AG09309 (cell line): ENCODE results near the gene RAB8A.

Experiments
- DNase-seq: peaks from one replicate; pipeline ENCODE4 v3.0.0-alpha.2; 2010; ENCODE audit warnings: low read depth
- H3K4me3 ChIP-seq: 2 replicates; pipeline ENCODE4 v1.5.1; 2011; ENCODE audit warnings: mild to moderate bottlenecking, low read depth, low read length, moderate library complexity; ENCODE audit not compliant: control insufficient read depth
- TF ChIP-seq, protein P1 (sequence below): IDR thresholded peaks from 2 replicates; pipeline ENCODE4 v1.5.1; 2011; ENCODE audit warnings: mild to moderate bottlenecking, low read depth, low read length, inconsistent platforms; ENCODE audit not compliant: insufficient read depth, control insufficient read depth; ENCODE audit errors: missing control alignments

Gene RAB8A

DNA sequence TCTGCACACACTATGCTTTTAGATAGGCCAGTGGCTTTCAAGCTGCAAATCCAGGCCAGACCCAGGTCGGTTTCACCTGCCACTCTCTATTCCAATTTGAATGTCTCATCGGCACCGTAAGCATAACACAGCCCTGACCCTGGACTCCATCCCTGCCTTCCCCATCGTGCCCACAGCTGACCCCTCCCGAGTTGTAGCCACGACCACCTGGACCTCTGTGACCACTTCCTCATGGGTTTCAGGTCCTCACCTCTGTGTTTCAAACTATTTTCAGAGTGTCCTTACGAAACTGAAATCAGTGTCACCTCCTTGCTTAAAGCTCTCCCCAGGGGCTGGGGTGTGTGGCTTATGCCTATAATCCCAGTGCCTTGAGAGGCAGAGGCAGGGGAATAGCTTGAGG lies 22.8 kb downstream of the RAB8A start:
- TF ChIP-seq, protein P1, sequence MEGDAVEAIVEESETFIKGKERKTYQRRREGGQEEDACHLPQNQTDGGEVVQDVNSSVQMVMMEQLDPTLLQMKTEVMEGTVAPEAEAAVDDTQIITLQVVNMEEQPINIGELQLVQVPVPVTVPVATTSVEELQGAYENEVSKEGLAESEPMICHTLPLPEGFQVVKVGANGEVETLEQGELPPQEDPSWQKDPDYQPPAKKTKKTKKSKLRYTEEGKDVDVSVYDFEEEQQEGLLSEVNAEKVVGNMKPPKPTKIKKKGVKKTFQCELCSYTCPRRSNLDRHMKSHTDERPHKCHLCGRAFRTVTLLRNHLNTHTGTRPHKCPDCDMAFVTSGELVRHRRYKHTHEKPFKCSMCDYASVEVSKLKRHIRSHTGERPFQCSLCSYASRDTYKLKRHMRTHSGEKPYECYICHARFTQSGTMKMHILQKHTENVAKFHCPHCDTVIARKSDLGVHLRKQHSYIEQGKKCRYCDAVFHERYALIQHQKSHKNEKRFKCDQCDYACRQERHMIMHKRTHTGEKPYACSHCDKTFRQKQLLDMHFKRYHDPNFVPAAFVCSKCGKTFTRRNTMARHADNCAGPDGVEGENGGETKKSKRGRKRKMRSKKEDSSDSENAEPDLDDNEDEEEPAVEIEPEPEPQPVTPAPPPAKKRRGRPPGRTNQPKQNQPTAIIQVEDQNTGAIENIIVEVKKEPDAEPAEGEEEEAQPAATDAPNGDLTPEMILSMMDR, result no peak
- H3K4me3 ChIP-seq, result no peak overlapping the region
- DNase-seq, result no peak

DNA sequence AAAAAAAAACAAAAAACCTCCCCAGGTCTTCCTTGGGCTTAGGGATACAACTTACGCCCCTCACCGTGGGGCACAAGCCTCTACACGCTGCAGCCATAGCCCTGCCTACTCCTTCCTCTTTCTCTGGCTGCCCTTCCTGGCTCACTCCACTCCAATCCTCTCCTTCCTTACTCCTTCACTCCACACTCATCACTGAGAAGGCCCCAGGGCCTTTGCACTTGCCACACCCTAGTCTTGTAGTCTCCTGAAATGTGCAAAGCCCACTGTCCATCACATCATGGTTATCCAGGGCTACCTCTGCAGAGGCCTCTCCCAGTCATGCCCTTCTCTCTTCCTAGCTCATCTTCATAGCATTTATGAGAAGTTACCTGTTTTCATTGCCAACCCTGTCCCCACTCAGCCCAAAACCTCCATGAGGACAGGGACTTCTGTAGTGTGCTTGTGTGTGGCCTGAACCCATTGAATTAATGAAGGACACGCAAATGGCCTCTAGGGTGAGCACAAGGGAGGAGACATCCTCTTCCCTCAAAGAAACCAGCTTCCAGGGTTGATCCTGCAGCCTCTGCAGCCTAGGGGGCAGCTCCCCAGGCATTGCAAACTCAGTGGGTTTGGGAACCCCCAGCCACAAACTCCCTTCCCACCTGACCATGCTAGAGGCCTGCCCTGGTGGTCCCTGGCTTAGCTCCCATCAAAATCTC lies 23.9 kb downstream of the RAB8A start:
- no peak overlapping the region for H3K4me3 ChIP-seq
- TF ChIP-seq, protein P1, result no peak
- DNase-seq, result no peak

DNA sequence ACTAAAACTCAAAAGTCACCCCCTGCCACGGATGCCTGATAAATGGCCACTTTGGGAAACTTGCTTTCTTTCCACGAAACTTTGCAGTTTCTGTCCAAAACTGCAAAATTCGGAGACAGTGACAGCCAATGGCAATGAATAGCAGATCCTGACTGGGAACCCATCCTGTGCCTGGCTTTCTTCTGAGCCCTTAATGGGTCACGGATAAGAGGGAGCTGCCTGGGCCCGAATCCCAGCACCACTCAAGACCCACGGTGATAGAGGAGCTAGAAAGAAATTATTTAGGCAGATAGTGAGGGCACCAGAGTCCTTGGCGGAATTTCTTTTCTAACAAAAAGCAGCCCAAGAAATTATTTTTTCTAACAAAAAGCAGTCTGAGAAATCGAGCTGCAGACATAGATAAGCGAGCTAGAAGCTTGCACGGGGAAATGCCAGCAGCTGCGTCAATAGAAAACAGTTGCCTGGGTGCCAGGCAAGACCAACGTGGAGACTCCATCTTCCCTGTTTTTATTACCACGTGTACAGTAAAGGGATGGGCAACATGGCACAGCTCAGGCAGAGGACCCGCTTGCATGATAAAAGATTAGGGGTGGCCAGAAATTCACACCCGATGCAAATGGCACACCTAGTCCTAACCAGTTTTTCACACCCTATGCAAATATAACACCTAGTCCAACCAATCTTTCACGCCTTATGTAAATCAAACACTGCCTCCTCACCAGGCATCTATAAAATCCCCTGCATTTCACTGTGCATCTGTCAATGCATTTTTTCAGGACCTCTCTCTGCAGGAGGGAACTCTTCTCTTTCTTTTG lies 24.7 kb downstream of the RAB8A start:
- H3K4me3 ChIP-seq, result no peak overlapping the region
- TF ChIP-seq, protein P1, result no peak
- no peak for DNase-seq

DNA sequence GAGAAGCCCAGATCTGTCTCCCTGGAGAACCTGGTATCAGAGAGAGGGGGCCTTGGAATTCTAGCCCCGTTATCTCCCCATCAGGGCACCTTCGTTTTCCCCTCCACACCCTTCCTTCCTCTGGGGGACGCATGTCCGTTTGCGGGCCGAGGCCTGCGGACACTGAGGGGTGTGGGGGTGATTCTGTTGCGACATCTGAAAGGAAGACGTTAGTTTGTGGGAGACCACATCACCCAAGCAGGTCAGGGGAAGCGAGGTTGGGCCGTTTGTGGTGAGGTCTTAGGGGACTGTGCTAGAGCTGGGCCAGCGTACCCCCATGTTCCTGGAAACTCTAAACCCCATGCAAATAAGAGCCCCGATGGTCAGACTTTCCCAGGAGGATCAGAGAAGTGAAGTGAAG lies 28.1 kb downstream of the RAB8A start:
- TF ChIP-seq, protein P1, result no peak
- DNase-seq, result no peak
- no peak overlapping the region for H3K4me3 ChIP-seq

DNA sequence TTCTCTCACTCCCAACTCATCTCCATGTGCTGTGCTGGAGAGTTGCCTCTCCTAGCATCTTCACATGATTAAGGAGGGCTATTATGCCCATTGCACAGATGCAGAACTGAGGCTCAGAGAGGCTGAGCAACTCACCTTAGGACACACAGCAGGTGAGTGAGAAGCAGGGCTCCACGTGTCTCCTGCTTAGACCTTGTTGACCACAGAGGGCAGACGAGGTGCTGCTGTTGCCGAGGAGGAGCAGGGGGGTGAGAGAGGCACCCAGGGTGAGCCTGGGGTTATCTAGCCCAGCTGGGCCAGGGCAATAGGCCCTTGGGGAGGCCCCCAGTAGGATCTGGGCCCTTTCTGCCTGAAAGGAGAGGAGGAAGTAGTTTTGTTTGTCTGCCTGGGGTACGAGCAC lies 29.4 kb downstream of the RAB8A start:
- TF ChIP-seq, protein P1, result no peak
- DNase-seq, result no peak
- no peak overlapping the region for H3K4me3 ChIP-seq

DNA sequence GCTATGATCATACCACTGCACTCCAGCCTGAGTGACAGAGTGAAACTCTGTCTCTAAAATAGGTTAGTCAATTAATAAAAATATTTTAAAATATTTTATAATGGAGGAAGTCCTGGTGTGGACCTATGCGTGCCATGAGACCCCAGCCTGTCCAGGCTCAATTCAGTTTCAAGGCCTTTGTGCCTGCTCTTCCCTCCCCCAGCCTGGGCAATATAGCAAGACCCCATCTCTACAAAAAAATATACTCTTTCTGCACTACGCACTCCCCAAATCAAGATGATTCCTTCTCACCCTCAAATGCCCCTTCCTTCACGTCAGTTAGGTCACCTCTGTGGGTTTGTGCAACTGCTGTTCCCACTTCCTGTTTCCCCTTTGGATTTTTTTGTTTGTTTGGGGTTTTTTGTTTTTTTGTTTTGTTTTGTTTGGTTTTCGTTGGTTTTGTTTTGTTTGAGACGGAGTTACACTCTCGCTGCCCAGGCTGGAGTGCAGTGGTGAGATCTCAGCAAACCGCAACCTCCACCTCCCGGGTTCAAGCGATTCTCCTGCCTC lies 30.4 kb downstream of the RAB8A start:
- no peak for DNase-seq
- TF ChIP-seq, protein P1, result no peak

More for the DNA sequence above, 30.4 kb downstream of the RAB8A start:
- no peak overlapping the region for H3K4me3 ChIP-seq
